ENCODE results near the gene SCIMP.

- TF ChIP-seq POLR2AphosphoS5 (IDR thresholded peaks at IDR 0.05) (no peak), EP300 (IDR thresholded peaks at IDR 0.05) (no peak)
These were observed 51.9 kb downstream of the SCIMP start for GRCh38 chr17:5182597-5183409.

All from sigmoid colon (tissue), 4 donors.